ENCODE results near the gene ELANE. TPM values are rescaled to one million over a fixed set of nuclear protein-coding genes. Genes with fewer than 3 reads are reported as not detected.

ELANE gene
- total and polyA plus RNA-seq, 9 of the 15 experiments (the other 6 are each of a cell fraction or from before 2014, with no cell fraction given) = not detected

DNA sequence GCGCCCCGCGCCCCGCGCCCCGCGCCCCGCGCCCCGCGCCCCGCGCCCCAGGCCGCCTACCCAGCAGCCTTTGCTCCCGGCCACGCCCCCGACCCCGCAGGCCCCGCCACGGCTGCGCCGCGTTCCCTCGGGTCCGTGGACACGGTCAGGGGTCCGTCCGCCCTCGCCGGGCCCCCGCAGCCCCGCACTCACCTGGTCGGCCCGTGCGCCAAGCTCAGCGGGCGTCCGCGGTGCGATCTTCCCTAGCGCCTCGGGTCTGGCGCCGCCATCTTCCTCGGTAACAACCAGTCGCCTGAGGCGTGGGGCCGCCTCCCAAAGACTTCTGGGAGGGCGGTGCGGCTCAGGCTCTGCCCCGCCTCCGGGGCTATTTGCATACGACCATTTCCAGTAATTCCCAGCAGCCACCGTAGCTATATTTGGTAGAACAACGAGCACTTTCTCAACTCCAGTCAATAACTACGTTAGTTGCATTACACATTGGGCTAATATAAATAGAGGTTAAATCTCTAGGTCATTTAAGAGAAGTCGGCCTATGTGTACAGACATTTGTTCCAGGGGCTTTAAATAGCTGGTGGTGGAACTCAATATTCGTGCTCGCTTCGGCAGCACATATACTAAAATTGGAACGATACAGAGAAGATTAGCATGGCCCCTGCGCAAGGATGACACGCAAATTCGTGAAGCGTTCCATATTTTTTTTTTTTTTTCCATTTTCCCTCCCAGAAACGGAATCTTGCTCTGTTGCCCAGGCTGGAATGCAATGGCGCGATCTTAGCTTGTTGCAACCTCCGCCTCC is 41.0 kb downstream of the ELANE start, which contains the start of the genes MED16 and RNU6-9 (continued):
- TF ChIP-seq, protein P1, sequence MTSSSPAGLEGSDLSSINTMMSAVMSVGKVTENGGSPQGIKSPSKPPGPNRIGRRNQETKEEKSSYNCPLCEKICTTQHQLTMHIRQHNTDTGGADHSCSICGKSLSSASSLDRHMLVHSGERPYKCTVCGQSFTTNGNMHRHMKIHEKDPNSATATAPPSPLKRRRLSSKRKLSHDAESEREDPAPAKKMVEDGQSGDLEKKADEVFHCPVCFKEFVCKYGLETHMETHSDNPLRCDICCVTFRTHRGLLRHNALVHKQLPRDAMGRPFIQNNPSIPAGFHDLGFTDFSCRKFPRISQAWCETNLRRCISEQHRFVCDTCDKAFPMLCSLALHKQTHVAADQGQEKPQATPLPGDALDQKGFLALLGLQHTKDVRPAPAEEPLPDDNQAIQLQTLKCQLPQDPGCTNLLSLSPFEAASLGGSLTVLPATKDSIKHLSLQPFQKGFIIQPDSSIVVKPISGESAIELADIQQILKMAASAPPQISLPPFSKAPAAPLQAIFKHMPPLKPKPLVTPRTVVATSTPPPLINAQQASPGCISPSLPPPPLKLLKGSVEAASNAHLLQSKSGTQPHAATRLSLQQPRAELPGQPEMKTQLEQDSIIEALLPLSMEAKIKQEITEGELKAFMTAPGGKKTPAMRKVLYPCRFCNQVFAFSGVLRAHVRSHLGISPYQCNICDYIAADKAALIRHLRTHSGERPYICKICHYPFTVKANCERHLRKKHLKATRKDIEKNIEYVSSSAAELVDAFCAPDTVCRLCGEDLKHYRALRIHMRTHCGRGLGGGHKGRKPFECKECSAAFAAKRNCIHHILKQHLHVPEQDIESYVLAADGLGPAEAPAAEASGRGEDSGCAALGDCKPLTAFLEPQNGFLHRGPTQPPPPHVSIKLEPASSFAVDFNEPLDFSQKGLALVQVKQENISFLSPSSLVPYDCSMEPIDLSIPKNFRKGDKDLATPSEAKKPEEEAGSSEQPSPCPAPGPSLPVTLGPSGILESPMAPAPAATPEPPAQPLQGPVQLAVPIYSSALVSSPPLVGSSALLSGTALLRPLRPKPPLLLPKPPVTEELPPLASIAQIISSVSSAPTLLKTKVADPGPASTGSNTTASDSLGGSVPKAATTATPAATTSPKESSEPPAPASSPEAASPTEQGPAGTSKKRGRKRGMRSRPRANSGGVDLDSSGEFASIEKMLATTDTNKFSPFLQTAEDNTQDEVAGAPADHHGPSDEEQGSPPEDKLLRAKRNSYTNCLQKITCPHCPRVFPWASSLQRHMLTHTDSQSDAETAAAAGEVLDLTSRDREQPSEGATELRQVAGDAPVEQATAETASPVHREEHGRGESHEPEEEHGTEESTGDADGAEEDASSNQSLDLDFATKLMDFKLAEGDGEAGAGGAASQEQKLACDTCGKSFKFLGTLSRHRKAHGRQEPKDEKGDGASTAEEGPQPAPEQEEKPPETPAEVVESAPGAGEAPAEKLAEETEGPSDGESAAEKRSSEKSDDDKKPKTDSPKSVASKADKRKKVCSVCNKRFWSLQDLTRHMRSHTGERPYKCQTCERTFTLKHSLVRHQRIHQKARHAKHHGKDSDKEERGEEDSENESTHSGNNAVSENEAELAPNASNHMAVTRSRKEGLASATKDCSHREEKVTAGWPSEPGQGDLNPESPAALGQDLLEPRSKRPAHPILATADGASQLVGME (CRISPR knock-in tag; IDR thresholded peaks at IDR 0.05) = no peak
- TF ChIP-seq ZNF316 (IDR thresholded peaks at IDR 0.05) (peak; percentile 51; the same call in 1 of the 2 replicates), HDAC2 (IDR thresholded peaks at IDR 0.05) (peak; percentile 39; the same call in 1 of the 2 replicates), MAFK (IDR thresholded peaks at IDR 0.05; ENCODE audit: low read length) (peak; percentile 3; the same call in 1 of the 2 replicates), CGGBP1 (CRISPR knock-in tag; IDR thresholded peaks at IDR 0.05) (0 out of 2 replicates have a peak, but pooled peaks have one; percentile 16), GABPB1 (CRISPR knock-in tag; IDR thresholded peaks at IDR 0.05) (peak; percentile 51; the same call in 1 of the 2 replicates), POLR2AphosphoS5 (IDR thresholded peaks at IDR 0.05; ENCODE audit: control insufficient read depth, insufficient read depth, low read depth, low read length) (peak; percentile 33; the same call in 1 of the 2 replicates), ZBTB7A (IDR thresholded peaks at IDR 0.05; ENCODE audit: borderline replicate concordance, control insufficient read depth, low read depth, low read length) (peak; percentile 67; the same call in 1 of the 2 replicates), HMBOX1 (IDR thresholded peaks at IDR 0.05) (no peak), MYBL2 (IDR thresholded peaks at IDR 0.05; ENCODE audit: low read depth) (no peak), MYBL2 (CRISPR knock-in tag; IDR thresholded peaks at IDR 0.05; ENCODE audit: borderline replicate concordance) (no peak), CREB1 (IDR thresholded peaks at IDR 0.05) (no peak), CREB1 (CRISPR knock-in tag; IDR thresholded peaks at IDR 0.05) (peak; percentile 41; the same call in 1 of the 2 replicates), FOXK1 (CRISPR knock-in tag; IDR thresholded peaks at IDR 0.05; ENCODE audit: borderline replicate concordance) (no peak), NFE2 (IDR thresholded peaks at IDR 0.05; ENCODE audit: low read depth) (peak; percentile 51; the same call in 1 of the 2 replicates), POLR2H (tag; IDR thresholded peaks at IDR 0.05; ENCODE audit: low read depth) (peak; percentile 99), HMGN3 (IDR thresholded peaks at IDR 0.05; ENCODE audit: borderline replicate concordance, extremely low read depth, insufficient read length, low read depth, low read length) (peak; percentile 84), PRMT5 (CRISPR knock-in tag; IDR thresholded peaks at IDR 0.05) (no peak), BDP1 (IDR thresholded peaks at IDR 0.05; ENCODE audit: insufficient read depth, insufficient read length) (peak; percentile 80), ZNF175 (CRISPR knock-in tag; IDR thresholded peaks at IDR 0.05; ENCODE audit: low read depth) (0 out of 2 replicates have a peak, but pooled peaks have one; percentile 52), ZC3H11A (IDR thresholded peaks at IDR 0.05; ENCODE audit: low read depth, low read length) (no peak), SRSF1 (IDR thresholded peaks at IDR 0.05; ENCODE audit: low read depth, low read length) (no peak)
